ENCODE data around the gene RNF123.

The RNF123 gene

GRCh38 chr3:49705390-49705960 lies 16.1 kb downstream of the RNF123 start:
- DNase-seq, result no peak

GRCh38 chr3:49706456-49707112 lies 17.2 kb downstream of the RNF123 start:
- DNase-seq, result no peak

GRCh38 chr3:49707113-49707480 lies 17.7 kb downstream of the RNF123 start:
- no peak for DNase-seq

GRCh38 chr3:49709852-49710251 lies 20.5 kb downstream of the RNF123 start:
- DNase-seq, result no peak

GRCh38 chr3:49711489-49711888 lies 22.1 kb downstream of the RNF123 start:
- no peak for DNase-seq

- no peak for DNase-seq
Observed at GRCh38 chr3:49712166-49712565, 22.8 kb downstream of the RNF123 start.

GRCh38 chr3:49712631-49713317 lies 23.4 kb downstream of the RNF123 start:
- no peak for DNase-seq

- DNase-seq, result no peak
Observed at GRCh38 chr3:49713336-49714105, 24.2 kb downstream of the RNF123 start.

GRCh38 chr3:49714728-49715550 lies 25.6 kb downstream of the RNF123 start:
- DNase-seq, result no peak

- no peak for DNase-seq
Observed at GRCh38 chr3:49715611-49716121, 26.3 kb downstream of the RNF123 start.

GRCh38 chr3:49716169-49716568 lies 26.8 kb downstream of the RNF123 start:
- no peak for DNase-seq

GRCh38 chr3:49716691-49717210 lies 27.4 kb downstream of the RNF123 start:
- DNase-seq, result no peak

GRCh38 chr3:49717211-49717958 lies 28.0 kb downstream of the RNF123 start:
- no peak for DNase-seq

GRCh38 chr3:49717959-49718857 lies 28.9 kb downstream of the RNF123 start:
- DNase-seq, result no peak

- DNase-seq, result no peak
Observed at GRCh38 chr3:49718858-49719213, 29.5 kb downstream of the RNF123 start.

- peak; percentile 86 for DNase-seq
Observed at GRCh38 chr3:49719214-49719884, 30.0 kb downstream of the RNF123 start, which contains the start of gene AMIGO3. TSS of gene AMIGO3 (minus strand) at chr3:49719684. CDS start at chr3:49719465, 219 bp downstream.

GRCh38 chr3:49720855-49721595 lies 31.7 kb downstream of the RNF123 start:
- no peak for DNase-seq

- no peak for DNase-seq
Observed at GRCh38 chr3:49721596-49721895, 32.2 kb downstream of the RNF123 start.
